HG02885 (cell line): ENCODE measurements around the gene UBE2G2.
A peak's percentile ranks its signal among the peaks of the same experiment; 100 is the strongest.

Experiments used
- ATAC-seq: cut with Tn5 transposase; IDR thresholded peaks from one replicate; pipeline ENCODE4 v1.9.1; 2021; ENCODE audit warnings: mild to moderate bottlenecking; ENCODE audit not compliant: unreplicated experiment, poor library complexity

The UBE2G2 gene

DNA sequence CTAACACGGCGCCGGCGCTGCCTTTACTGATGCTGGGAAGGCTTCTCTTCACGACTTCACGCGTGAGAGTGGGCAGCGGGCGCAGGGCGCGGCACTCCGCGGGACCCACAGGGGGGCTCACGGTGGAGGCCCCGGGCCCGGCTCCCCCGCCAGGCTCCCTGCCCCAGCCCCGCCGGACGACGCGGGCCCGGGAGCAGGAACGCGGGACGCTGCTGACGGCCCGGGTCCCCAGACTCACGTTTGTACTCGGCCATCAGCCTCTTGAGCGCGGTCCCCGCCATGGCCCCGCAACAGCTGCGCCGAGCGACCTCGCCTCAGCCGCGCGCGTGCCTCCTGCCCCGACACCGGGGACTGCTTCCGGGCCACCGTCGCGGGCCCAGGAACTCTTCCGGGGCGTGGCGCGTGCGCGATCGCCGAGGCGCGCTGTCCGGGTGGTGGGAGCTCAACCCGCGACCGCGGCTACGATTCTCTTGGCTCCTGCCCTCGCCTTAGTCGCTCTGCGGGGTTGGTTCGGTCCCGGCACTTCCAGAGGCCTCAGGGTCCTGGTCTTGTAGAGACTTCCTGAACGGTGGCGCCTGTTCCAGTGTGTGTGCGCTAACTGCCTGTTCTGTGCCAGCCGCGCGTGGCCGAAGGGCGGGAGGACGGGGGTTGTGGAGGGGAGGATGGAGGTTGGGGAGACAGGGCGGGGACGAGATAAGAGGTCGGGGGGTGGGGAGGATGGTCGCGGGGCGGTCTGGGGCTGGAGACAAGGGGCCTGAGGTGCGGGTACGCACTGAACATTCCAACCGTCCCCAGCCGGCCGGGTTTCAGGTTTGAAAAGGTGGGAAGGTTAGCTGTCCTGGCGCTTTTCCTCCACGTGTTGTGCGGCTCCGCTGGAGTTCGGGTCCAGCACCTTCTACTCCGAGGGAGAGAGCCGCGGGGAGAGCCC is at the start of gene UBE2G2:
UBE2G2 (minus strand) TSS at position 353 of the 928 bp plus-strand sequence; CDS start at position 281, 72 bp downstream.
- peak; percentile 88 for ATAC-seq

GRCh38 chr21:44850905-44851657 is 49.5 kb upstream of the UBE2G2 start:
- ATAC-seq = no peak

GRCh38 chr21:44850208-44850800 is 48.7 kb upstream of the UBE2G2 start:
- ATAC-seq = no peak

- no peak for ATAC-seq
These were observed 48.1 kb upstream of the UBE2G2 start for GRCh38 chr21:44849616-44850130.

DNA sequence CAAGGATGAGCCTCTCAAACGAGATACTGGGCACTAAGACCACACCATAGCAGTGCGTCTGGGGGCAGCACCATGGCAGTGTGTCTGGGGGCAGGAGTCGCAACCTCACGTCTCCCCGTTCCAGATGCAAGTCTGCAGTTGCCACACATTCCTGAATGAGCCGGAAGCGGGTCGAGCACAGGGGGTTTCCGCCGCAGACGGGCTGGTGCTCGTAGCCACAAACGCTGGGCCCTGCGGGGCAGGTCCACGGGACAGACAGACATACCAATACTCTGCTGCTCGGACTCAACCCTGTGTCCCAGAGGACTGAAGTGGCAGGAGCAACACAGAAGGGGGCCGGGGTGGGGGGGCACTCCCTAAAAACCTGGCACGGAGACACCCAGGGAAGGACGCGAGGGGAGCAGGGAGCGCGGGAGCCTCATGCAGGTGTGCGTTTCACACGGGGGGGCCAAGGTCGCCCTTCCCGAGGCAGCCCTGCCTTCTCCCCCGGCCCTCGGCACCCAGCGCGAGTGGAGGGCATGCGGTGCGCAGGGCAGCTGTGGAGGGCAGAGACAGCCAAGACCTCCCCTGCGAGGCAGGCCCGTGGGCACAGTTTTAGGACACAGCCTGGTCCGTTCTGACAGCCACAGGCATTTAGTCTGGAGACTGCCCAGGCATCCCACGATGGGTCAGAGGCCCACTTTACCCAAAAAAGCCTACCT is 47.4 kb upstream of the UBE2G2 start:
- no peak for ATAC-seq

DNA sequence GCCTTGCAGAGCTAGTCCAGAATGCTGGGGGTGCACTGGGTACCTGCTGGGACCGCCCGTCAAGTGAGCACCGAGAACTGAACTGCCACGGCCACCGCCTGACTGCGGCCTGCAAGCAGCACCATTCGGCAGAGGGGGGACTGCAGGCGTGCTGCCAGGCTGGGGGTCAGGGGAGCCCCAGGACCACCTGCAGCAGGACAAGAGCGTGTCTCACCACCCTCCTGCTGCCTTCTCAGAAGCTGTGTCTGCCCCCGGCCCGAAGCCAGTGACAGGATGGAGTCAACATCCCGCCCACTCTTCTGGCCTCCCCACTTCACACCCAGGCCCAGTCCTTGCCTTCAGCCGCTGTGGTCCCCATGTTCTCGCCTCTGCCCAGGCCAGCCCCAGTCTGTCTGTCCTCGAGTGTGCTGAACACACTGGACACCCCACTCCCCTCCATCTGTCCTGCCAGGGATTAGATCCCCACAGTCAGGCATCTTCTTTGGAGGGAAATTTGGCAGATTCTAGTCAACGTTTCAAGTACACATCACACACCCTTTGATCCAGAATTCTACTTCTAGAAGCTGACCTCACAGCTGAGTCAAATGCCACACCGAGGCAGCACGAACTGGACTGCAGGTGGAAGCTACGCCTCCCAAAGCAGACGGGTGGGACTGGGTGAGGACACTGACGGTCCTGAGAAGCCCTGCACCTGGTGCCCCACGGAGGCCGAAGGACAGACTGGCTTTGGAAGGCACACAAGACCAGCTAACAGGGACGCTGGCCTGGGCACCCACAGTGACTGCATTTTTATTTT is 45.8 kb upstream of the UBE2G2 start:
- ATAC-seq = no peak

DNA sequence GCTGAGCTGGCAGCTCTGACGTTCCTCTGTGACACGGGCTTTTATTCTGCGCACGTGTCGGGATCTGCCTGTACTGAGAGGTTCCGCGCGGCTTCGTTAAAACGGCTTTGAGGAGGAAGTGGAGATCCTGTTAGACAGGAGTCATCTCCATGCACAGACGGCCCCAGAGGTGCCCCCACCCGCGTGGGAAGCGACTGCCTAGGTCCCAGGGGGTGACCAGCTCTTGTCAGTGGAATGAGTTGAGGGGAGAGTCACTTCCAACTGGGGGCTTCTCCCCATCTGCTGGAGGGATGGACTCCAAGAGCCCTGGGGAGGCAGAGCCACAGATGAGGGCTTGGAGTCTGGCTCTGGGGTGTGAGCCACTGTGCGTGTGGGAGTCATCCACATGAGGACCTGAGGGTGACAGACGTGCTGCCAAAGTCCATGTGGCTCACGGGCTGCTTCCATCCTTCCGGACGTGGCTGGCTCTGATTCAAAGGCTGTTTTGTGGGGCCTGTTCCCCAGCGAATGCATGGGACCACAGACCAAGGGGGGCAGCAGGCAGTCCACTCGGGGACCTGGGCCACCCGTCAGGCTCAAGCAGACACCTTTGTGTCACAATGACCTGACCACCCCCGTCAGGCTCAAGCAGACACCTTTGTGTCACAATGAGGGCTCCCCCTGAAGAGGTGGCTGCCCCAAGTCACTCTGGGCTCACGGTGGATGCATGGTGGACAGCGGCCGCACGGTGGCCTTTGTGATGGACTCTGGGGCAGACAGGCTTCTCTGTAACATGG is 45.1 kb upstream of the UBE2G2 start:
- ATAC-seq = no peak

- no peak for ATAC-seq
These were observed 44.5 kb upstream of the UBE2G2 start for GRCh38 chr21:44846224-44846484.

DNA sequence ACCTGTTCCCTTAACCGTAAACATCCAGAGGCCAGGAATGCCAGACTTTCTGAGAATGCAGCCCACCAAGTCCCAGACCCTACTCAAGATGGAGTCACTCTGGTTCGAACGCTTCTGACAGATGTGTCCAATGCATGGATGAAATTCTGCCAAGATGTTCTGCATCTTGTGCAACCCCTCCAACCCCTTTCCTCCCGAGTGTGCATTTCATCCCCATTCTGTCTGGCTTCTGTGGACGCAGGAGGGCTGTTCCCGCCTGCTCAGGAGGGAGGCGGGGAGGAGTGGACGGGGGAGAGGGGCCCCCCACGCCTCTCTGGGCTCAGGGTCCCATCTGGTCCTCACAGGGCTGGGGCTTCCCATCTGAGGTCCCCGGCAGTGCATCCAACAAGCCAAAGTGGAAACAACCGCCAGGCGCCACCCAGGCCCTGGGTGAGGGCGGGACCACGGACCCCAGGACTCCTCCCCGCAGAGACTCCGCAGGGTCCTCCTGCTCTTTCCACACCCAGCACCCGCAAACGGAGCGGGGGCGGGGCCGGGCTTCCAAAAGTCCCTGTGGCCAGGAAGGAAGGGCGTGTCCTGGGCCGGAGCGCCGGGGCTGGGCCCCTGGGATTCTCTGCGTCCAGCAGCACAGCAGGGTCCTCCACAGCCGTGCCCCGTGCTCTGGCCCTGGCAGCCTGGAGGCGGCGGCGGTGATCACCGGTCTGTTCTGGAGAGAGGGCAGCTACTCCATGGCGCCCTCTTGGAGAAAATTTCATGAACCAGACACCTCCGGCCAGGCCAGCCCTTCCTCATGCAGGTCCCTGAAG is 44.0 kb upstream of the UBE2G2 start:
- no peak for ATAC-seq

- ATAC-seq = no peak
These were observed 42.6 kb upstream of the UBE2G2 start for GRCh38 chr21:44844256-44844655.

DNA sequence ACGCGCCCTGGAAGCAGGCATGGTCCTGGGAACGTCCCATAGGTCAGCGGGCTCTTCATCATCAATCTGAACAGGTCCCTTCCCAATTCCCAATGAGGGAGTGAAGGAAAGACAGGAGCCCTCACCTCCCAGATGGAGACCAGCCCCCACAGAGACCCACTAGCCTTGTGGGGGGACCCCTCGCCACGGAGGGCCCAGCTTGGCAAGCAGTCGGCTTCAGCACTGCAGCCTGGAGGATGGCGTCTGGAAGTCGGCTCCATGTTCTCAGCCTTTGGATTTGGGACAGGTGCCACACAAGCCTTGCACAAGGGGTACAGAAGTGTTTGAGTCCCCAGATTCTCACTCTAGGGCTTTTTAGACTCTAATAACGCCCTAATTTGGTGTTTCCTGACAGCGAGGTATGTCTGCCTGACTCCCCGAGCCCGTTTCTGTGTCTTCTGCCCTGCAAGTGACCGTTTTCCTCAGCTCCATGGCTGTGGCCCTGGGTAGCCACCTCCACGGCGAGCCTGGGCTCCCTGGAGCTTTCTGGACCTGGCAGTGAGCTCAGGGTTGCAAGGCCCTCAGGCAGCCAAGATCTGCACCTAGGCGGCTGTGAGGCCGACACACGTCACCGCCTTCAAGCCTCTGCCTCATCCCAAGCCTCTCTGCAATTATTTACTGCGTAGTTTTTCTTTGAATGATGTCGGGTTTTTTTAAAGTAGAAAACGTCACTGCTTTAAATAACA is 41.3 kb upstream of the UBE2G2 start:
- ATAC-seq = no peak

GRCh38 chr21:44842087-44842486 is 40.5 kb upstream of the UBE2G2 start:
- no peak for ATAC-seq

DNA sequence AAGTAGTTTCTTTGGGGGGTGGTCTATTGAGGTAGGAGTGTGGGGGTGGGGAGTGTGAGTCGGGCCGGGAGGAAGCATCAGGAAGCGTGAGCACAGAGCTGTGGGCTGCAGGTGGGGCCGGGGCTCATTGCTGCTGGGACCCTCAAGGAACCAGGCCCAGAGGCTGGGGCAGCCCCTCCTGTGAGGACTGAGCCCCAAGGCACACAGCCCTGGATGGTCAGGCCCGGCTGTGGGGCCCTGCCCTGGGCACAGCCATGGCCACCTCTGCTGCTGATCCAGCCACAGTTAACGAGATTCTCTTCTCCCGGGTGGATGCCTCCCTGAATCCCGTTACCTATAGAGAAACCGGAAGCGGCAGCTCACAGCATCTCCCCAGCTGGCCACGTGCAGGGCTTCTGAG is 39.2 kb upstream of the UBE2G2 start:
- ATAC-seq = no peak

GRCh38 chr21:44838951-44839350 is 37.3 kb upstream of the UBE2G2 start:
- ATAC-seq = no peak

DNA sequence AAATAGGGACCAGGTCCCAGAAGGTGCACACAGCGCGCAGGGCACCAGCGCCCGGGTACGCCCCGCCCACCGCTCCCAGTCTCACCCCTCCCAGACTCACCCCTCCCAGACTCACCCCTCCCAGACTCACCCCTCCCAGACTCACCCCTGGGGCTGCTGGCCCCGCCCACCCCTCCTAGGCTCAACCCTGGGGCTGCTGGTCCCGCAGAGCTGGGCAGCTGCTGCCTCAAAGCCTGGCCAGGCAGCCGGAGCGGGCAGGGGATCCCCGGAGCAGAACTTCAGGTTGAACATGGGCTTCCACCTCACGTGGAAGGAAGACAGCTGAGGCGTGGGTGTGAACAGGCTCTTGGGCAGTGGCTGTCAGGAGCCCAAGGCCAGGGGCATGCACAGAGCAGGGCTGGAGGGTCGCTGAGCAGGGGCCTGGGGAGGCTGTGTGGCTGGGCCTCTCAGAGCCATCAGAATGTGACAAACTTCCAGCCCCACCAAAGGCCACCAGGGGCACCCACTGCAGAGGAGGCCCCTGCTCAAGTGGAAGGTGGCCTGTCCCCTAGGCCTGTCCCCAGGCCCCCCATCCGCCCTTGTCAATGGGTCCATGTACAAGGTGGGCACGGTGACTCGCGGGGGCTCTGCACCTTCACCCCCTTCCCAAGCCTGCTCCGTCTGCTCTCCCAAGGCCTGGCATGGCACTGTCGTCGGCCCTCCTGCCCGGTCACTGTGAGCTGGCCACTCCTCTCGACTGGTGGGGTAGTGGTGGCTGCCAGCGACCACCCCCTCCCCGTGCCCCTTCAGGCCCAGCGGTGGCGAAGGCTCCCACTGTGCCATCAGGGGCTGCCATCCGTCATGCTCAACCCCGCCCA is 36.6 kb upstream of the UBE2G2 start:
- no peak for ATAC-seq

DNA sequence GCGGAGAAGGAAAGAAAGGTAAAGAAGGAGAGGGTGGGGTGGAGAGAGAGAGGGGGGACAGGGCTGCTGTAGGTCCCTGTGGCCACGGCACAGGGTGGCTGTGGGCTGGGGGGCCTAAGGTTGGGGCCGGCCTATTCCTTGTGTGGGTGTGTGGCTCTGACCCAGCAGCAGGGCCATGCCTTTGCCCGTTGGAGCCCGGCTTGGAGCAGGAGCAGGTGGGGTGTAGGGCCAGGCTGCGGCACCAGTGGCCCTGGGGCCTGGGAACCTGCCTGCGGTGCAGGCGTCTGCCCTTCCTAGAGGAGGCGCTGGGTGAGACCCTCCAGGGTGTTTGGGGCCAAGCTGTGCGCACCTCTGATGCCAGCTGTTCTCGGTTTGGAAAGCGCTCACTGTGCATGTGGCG is 35.9 kb upstream of the UBE2G2 start:
- ATAC-seq = no peak
